K562 (cell line): ENCODE data around the gene RNF151. TPM values are rescaled to one million over a fixed set of nuclear protein-coding genes. Genes with fewer than 3 reads are reported as not detected.

Source experiments
- ARID3A ChIP-seq: IDR thresholded peaks from 2 replicates; pipeline ENCODE4 v1.6.1; 2012; ENCODE audit warnings: low read depth, low read length, improper control_type of control experiment, borderline replicate concordance
- GATA2 ChIP-seq: sonication (generic); formaldehyde crosslinking; IDR thresholded peaks from 2 replicates; pipeline ENCODE4 v1.4.0; 2020; ENCODE audit warnings: mild to moderate bottlenecking, missing genetic modification reagents
- GATAD2B ChIP-seq: fragments of 450-650 bp; IDR thresholded peaks from 2 replicates; pipeline ENCODE4 v1.6.1; 2017; ENCODE audit warnings: mild to moderate bottlenecking, borderline replicate concordance
- HEY1 ChIP-seq: fragments of 250-450 bp; sonication (Bioruptor Pico); IDR thresholded peaks from 2 replicates; pipeline ENCODE4 v1.5.0; 2020; ENCODE audit warnings: mild to moderate bottlenecking, moderate library complexity, borderline replicate concordance
- ID3 ChIP-seq, 2 experiments: fragments of 250-450 bp in 1 of 2; fragments of 450-650 bp in 1 of 2; sonication (Bioruptor Pico) in 1 of 2; IDR thresholded peaks; 2 replicates each; pipeline versions ENCODE4 v1.6.1 to v1.8.0; 2016 to 2021; ENCODE audit warnings: mild to moderate bottlenecking in 2 of 2, moderate library complexity in 2 of 2, missing compliant biosample characterization in 1 of 2, missing genetic modification characterization in 1 of 2
- RREB1 ChIP-seq: fragments of 250-450 bp; sonication (Bioruptor Pico); IDR thresholded peaks from 2 replicates; pipeline ENCODE4 v1.4.0; 2020
- SIX5 ChIP-seq, 2 experiments: IDR thresholded peaks; 2 replicates each; pipeline ENCODE4 v1.6.1; 2011; ENCODE audit warnings: low read length in 2 of 2, borderline replicate concordance in 1 of 2, low read depth in 1 of 2, mild to moderate bottlenecking in 1 of 2, moderate library complexity in 1 of 2; ENCODE audit not compliant: insufficient read depth in 1 of 2
- ZNF12 ChIP-seq: sonication (generic); formaldehyde crosslinking; IDR thresholded peaks from 2 replicates; pipeline ENCODE4 v1.4.0; 2020; ENCODE audit warnings: mild to moderate bottlenecking, missing genetic modification reagents
- polyA plus RNA-seq, 8 experiments: library from polyadenylated mRNA; depleted of rRNA in 4 of 8; stranded (reverse) in 5 of 8; unstranded in 3 of 8; fragments of >200 nt; fragmentation: Nextera tagmentation in 2 of 8; fragmentation: Illumina TruSeq in 1 of 8; extraction: Ambion mirVana in 2 of 8; extraction: Trizol in 1 of 8; gene quantifications; 2 replicates each; pipeline versions ENCODE4 v1.2.1 to v1.2.3, GENCODE V29; 2011 to 2014; ENCODE audit warnings: inconsistent platforms in 1 of 8, missing spikeins in 1 of 8
- total RNA-seq, 7 experiments: library from RNA; depleted of rRNA in 6 of 7; stranded (reverse); fragments of >200 nt in 6 of 7; fragmentation: Illumina TruSeq in 2 of 7; extraction: Trizol in 2 of 7; gene quantifications; 2 replicates each; pipeline versions ENCODE4 v1.2.1 to v1.2.3, GENCODE V29; 2011 to 2021; ENCODE audit warnings: low replicate concordance in 1 of 7
- TF ChIP-seq, protein P1 (sequence below), 2 experiments: IDR thresholded peaks; 2 replicates each; pipeline ENCODE4 v1.6.1; 2012; ENCODE audit warnings: improper control_type of control experiment in 2 of 2, low read depth in 2 of 2, low read length in 2 of 2, borderline replicate concordance in 1 of 2
- TF ChIP-seq, protein P2 (sequence below): fragments of 150-350 bp; IDR thresholded peaks from 2 replicates; pipeline ENCODE4 v1.6.1; 2014; ENCODE audit warnings: low read depth, mild to moderate bottlenecking, low read length, borderline replicate concordance

RNF151 gene
- total and polyA plus RNA-seq, 9 of the 15 experiments (the other 6 are each of a cell fraction or from before 2014, with no cell fraction given) = not detected

GRCh38 chr16:2009791-2010510 is 43.3 kb downstream of the RNF151 start, which contains the start of gene ZNF598 (continued):
- no peak for TF ChIP-seq ARID3A
- no peak for TF ChIP-seq HEY1
- TF ChIP-seq SIX5 (IDR thresholded peaks at IDR 0.05; ENCODE audit: borderline replicate concordance in 1 of 2, insufficient read depth in 1 of 2, low read depth in 1 of 2, low read length in 2 of 2) = no peak
- TF ChIP-seq, protein P1, sequence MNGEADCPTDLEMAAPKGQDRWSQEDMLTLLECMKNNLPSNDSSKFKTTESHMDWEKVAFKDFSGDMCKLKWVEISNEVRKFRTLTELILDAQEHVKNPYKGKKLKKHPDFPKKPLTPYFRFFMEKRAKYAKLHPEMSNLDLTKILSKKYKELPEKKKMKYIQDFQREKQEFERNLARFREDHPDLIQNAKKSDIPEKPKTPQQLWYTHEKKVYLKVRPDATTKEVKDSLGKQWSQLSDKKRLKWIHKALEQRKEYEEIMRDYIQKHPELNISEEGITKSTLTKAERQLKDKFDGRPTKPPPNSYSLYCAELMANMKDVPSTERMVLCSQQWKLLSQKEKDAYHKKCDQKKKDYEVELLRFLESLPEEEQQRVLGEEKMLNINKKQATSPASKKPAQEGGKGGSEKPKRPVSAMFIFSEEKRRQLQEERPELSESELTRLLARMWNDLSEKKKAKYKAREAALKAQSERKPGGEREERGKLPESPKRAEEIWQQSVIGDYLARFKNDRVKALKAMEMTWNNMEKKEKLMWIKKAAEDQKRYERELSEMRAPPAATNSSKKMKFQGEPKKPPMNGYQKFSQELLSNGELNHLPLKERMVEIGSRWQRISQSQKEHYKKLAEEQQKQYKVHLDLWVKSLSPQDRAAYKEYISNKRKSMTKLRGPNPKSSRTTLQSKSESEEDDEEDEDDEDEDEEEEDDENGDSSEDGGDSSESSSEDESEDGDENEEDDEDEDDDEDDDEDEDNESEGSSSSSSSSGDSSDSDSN (IDR thresholded peaks at IDR 0.05; ENCODE audit: borderline replicate concordance in 1 of 2, low read depth in 2 of 2, low read length in 2 of 2) = 0 out of 4 replicates have a peak, but pooled peaks of 1 of the 2 experiments have one; percentile 13
- TF ChIP-seq, protein P2, sequence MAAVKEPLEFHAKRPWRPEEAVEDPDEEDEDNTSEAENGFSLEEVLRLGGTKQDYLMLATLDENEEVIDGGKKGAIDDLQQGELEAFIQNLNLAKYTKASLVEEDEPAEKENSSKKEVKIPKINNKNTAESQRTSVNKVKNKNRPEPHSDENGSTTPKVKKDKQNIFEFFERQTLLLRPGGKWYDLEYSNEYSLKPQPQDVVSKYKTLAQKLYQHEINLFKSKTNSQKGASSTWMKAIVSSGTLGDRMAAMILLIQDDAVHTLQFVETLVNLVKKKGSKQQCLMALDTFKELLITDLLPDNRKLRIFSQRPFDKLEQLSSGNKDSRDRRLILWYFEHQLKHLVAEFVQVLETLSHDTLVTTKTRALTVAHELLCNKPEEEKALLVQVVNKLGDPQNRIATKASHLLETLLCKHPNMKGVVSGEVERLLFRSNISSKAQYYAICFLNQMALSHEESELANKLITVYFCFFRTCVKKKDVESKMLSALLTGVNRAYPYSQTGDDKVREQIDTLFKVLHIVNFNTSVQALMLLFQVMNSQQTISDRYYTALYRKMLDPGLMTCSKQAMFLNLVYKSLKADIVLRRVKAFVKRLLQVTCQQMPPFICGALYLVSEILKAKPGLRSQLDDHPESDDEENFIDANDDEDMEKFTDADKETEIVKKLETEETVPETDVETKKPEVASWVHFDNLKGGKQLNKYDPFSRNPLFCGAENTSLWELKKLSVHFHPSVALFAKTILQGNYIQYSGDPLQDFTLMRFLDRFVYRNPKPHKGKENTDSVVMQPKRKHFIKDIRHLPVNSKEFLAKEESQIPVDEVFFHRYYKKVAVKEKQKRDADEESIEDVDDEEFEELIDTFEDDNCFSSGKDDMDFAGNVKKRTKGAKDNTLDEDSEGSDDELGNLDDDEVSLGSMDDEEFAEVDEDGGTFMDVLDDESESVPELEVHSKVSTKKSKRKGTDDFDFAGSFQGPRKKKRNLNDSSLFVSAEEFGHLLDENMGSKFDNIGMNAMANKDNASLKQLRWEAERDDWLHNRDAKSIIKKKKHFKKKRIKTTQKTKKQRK = no peak
- TF ChIP-seq RREB1 (CRISPR knock-in tag) = no peak
- TF ChIP-seq ID3 (CRISPR knock-in tag; IDR thresholded peaks at IDR 0.05) = no peak
- TF ChIP-seq ID3 (tag; IDR thresholded peaks at IDR 0.05) = peak; percentile 86
- peak; percentile 19; the same call in 1 of the 2 replicates for TF ChIP-seq ZNF12 (CRISPR knock-in tag)
- TF ChIP-seq GATA2 (CRISPR knock-in tag) = no peak
- TF ChIP-seq GATAD2B = peak; percentile 76
